ENCODE results near the gene SH3RF3.

GRCh38 chr2:109405873-109406272, 276.9 kb downstream of the SH3RF3 start:
- no peak for TF ChIP-seq NR2C2 (IDR thresholded peaks at IDR 0.05; ENCODE audit: borderline replicate concordance, control insufficient read depth, insufficient read length, low read depth)
- no peak for TF ChIP-seq POLR2A (IDR thresholded peaks at IDR 0.05; ENCODE audit: low read depth, low read length)
- TF ChIP-seq FOXK2 (IDR thresholded peaks at IDR 0.05), result no peak
- TF ChIP-seq EP300 (IDR thresholded peaks at IDR 0.05; ENCODE audit: borderline replicate concordance in 1 of 2, control insufficient read depth in 1 of 2, low read depth in 2 of 2, low read length in 2 of 2), result no peak
- no peak for TF ChIP-seq JUND (IDR thresholded peaks at IDR 0.05; ENCODE audit: low read depth, low read length)
- no peak for TF ChIP-seq IRF3 (IDR thresholded peaks at IDR 0.05)
- TF ChIP-seq CEBPB (IDR thresholded peaks at IDR 0.05; ENCODE audit: borderline replicate concordance in 1 of 2, low read depth in 2 of 2, low read length in 2 of 2), result no peak
- TF ChIP-seq CTCF (IDR thresholded peaks at IDR 0.05 in 2 of 3, conservative IDR thresholded peaks at IDR 0.05 in 1 of 3; ENCODE audit: control insufficient read depth in 2 of 3, extremely low read depth in 1 of 3, insufficient read depth in 1 of 3, low read depth in 3 of 3, low read length in 3 of 3), result no peak
- no peak for TF ChIP-seq POLR2AphosphoS5 (IDR thresholded peaks at IDR 0.05; ENCODE audit: low read length)
- no peak for TF ChIP-seq RB1 (IDR thresholded peaks at IDR 0.05; ENCODE audit: borderline replicate concordance)
- TF ChIP-seq ETV6 (conservative IDR thresholded peaks at IDR 0.05 in 1 of 2, IDR thresholded peaks at IDR 0.05 in 1 of 2; ENCODE audit: borderline replicate concordance in 1 of 2, low read depth in 1 of 2), result no peak
- no peak for TF ChIP-seq BACH1 (IDR thresholded peaks at IDR 0.05; ENCODE audit: borderline replicate concordance)
- no peak for TF ChIP-seq CBFB (IDR thresholded peaks at IDR 0.05; ENCODE audit: low read depth)
- TF ChIP-seq BHLHE40 (IDR thresholded peaks at IDR 0.05; ENCODE audit: borderline replicate concordance in 1 of 2, low read depth in 2 of 2, low read length in 1 of 2), result no peak

Data from GM12878 (cell line).